Activated CD8-positive, alpha-beta memory T cell treated with anti-CD3 and anti-CD28 coated beads, Interleukin-2, amount 50 U/mL, for 1 hour (primary cell): ENCODE data around the gene U2AF1.
"Not testable (repeated sequence)": the region's sequence is repeated elsewhere in the genome, so short reads cannot be mapped to it uniquely, and the experiment has no call there.

Experiments used
- DNase-seq: peaks from one replicate; pipeline ENCODE4 v3.0.0-alpha.2; 2020; ENCODE audit errors: extremely low read depth

Gene U2AF1, protein sequence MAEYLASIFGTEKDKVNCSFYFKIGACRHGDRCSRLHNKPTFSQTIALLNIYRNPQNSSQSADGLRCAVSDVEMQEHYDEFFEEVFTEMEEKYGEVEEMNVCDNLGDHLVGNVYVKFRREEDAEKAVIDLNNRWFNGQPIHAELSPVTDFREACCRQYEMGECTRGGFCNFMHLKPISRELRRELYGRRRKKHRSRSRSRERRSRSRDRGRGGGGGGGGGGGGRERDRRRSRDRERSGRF

DNA sequence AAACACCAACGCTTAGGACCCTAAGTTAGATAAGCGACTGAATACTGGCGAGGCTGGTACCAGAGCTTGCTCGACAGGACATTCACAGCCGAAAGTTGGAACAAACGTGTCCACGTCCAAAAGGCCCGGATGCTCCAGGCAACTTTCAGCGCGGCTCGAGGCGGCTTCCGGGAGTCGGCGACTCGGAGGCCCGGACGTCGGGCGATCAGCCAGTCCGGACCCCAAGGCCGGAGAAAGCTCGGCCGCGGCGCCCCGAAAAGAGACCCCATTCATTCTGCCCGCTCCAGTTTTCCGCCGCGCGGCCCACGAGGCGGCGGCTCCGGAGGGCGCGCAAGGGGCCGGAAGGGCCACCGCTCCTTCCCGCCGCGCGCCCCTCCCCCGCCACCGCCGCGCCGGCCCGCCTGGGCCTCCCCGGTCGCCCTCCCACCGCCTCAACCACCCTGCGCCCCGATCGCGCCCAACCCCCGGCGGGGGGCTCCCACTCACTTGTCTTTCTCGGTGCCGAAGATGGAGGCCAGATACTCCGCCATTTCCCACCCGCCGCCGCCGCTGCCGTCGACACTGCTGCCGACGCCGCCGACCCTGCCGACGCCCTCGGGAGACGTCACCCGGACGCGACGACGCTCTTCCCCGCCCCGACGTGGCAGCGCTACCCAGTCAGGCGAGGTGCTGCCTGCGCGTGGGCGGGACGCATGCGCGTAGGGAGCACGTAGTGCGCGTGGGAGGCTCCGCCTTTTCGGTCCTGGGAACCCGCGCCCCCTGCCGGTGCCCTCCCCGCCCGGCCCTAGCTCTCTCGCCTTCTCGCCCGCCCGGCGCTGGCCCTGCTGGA is at the start of gene U2AF1:
Gene U2AF1 (minus strand): TSS at position 606 of the 829 bp plus-strand sequence. CDS start 76 bp downstream, at position 530.
- DNase-seq, result not testable (repeated sequence)

DNA sequence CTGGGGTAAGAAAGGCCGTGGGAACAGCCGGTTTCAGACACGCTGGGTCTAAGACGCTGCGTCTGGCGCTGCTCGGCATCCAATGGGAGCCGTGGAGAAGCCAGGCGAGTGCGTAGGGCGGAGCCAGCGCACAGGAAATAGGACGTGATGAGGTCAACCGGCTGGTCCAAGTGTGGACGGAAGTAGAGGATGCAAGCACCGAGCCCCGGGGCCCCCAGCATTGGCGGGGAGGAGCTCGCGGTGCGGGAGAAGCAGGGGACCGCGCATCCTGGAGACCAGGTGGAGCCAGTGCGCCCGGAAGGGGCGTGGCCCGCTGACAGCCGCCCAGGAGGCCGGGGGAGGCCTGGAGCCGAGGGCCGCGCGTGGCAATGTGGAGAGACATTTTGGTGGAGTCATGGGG is 46.2 kb upstream of the U2AF1 start:
- not testable (repeated sequence) for DNase-seq

GRCh38 chr21:43149344-43149743 is 42.0 kb upstream of the U2AF1 start:
- DNase-seq, result not testable (repeated sequence)

GRCh38 chr21:43147999-43148398 is 40.6 kb upstream of the U2AF1 start:
- not testable (repeated sequence) for DNase-seq

DNA sequence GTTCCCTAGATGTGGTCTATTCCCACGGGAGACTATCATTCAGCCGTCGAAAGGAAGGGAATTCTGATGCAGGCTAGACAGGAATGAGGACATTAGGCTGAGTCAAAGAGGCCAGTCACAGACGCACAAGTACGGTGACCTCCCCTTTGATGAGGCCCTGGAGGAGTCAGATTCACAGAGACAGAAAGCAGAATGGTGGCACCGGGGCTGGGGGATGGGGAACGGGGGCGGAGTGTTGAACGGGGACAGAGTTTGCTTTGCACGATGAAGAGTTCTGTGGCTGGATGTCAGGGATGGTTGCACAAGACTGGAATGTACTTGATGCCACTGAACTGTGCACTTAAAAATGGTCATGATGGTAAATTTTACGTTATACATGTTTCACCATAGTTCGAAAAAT is 39.3 kb upstream of the U2AF1 start:
- DNase-seq, result not testable (repeated sequence)

- not testable (repeated sequence) for DNase-seq
These were observed 34.0 kb upstream of the U2AF1 start for GRCh38 chr21:43141407-43141806.

- not testable (repeated sequence) for DNase-seq
These were observed 31.6 kb upstream of the U2AF1 start for GRCh38 chr21:43138944-43139343.

DNA sequence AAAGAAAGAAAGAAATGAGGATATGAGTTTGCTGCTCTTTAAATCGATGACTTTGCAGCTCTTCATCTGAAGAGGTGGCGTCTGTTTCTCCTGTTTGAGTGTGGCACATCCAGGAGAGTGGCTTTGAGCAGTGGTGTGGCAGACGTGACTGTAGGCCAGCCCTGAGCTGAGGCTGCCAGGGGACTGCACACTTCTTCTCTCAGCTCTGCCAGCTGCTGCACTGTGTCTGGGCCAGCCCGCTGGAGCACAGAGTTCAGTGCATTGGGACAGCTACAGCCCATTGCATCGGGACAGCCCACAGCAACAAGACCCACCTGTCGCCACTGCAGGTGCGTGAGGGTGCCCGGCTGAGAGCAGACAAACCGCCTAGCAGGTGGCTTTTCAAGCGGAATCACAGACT is 27.1 kb upstream of the U2AF1 start:
- not testable (repeated sequence) for DNase-seq

GRCh38 chr21:43130094-43130493 is 22.7 kb upstream of the U2AF1 start:
- DNase-seq, result not testable (repeated sequence)

GRCh38 chr21:43115956-43116355 is 8.6 kb upstream of the U2AF1 start:
- DNase-seq, result not testable (repeated sequence)

DNA sequence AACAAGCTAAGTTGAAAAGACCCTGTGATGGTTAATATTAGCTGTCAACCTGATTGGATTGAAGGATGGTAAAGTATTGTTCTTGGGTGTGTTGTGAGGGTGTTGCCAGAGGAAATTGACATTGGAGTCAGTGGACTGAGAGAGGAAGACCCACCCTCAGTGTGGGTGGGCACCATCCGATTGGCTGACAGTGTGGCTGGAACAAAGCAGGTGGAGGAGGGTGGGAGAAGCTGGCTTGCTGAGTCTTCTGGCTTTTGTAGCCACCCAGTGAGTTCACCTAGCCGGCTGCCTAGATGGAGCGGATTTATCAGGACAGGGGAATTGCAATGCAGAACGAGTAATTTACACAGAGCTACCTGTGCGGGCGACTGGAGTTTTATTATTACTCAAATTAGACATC is 7.1 kb upstream of the U2AF1 start:
- DNase-seq, result not testable (repeated sequence)

- not testable (repeated sequence) for DNase-seq
These were observed 1.6 kb upstream of the U2AF1 start for GRCh38 chr21:43109006-43109405.

DNA sequence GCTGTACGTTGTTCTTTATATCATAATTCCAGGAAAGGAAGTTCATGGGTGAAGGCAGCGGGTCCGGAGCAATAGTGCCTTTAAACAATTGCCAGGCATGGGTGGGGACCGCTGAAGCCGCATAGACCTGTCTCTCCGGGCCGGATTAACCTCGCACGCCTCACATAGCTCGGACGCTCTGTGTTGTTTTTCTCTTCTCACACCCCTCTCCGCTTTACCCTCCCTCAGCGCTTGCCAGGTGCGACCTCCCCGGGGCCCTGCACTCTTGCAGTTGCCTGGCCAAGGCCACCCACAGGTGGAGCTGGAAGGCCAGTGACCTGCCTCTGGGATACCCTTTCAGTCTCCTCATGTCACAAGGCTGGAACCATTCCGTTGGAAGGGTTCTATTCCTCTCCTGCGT is 807 bp upstream of the U2AF1 start:
- DNase-seq, result not testable (repeated sequence)

DNA sequence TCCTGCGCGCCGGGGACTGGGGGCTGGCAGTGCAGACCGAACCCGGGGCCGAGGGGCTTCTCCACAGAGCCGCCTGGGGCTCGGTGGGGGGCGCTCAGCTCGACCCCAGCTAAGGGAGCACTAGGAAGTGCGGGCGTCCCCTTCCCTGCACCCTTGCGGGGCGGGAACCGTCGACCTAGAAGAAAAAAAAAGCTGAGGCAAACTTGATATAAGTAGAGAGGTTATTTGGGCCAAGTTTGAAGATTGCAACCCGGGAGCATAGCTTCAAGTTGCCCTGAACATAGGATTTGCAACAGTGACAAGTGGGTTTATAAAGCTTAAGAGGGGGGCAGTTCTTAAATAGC is 396 bp upstream of the U2AF1 start:
- not testable (repeated sequence) for DNase-seq

- not testable (repeated sequence) for DNase-seq
These were observed 2.7 kb downstream of the U2AF1 start for GRCh38 chr21:43104642-43105041.

GRCh38 chr21:43102281-43102680 is 5.1 kb downstream of the U2AF1 start:
- DNase-seq, result not testable (repeated sequence)

DNA sequence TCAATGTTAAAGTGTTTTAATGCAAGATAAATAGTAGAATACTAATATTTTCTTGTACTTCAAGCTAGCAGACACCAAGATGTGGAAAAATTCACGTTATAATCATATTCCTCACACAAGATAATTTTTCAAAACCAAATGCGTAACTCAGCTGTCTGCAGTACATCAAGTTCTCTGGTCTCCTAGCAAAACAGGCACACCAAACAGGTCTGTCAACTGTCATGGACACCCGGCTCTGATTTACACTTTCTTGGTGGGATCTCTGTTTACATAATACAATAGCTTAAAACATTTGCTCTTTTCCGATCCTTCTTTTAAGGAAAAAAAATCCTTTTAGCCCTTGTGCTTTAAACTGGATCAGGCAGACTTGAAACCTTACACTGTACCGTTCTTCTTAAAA is 5.7 kb downstream of the U2AF1 start:
- not testable (repeated sequence) for DNase-seq

DNA sequence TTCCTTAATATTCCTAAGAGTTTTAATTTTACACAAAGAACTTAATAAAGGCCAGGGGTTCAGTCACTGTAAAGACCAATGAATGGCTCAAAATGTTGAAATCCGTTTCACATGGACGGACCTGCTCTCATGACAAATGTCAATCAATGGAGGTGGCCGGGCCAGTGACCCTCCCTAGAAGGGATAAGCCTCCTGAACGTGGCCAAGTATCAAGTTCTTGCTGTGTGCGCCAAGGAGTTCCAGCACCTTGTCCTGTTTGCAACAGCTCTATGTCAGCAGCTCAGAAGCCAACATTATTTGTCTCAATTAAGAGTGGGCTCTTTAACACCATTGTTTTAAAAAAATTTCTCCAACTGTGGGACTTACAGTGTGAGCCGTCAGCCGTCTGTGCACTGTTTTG is 6.4 kb downstream of the U2AF1 start:
- DNase-seq, result not testable (repeated sequence)

DNA sequence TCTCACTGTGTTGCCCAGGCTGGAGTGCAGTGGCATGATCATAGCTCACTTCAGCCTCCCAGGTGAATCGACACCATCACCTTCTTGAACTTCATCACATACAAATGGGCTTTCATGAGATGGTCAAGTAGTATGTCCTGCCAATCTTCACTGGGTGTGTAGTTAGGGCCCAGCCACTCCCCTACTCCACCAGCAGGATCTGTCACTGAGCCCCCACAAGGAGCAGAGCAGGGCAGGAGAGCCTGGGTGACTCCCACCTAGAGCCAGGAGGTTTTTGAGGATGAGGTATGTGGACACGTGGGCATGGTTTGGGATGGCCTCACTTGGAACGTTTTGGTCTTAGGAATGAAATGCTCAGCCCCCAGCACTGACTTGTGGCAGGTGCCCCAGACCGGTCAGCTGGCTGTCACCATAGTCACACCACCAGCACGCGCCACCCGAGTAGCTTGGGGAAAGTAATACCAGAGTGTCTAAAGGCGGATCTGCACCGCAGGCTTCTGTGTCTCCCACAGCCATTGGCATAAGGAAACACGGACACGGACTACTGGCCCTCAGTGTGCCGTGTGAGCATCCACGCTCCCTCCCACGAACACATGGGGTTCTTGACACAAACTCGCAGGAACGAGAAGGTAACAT is 15.3 kb downstream of the U2AF1 start:
- DNase-seq, result not testable (repeated sequence)

- DNase-seq, result not testable (repeated sequence)
These were observed 16.4 kb downstream of the U2AF1 start for GRCh38 chr21:43090947-43091346.

DNA sequence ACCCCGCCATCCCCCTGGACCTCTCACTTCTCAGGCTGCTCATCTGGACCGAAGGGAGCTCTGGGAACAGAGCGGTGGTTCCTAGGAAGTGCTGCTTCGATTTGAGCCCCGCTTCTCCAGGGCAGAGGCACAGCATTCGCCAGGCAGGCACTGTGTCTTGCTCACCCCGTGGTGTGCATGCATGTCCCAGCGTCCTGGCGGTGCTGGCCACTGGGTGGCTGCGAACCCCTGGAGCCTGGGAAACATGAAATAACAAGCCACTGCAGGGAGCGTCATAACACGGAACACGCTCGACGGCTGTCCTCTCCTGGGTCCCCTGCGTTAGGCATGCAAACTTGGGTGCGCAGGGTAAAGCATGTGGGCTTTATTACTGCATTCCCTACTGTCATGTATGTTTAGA is 17.9 kb downstream of the U2AF1 start:
- not testable (repeated sequence) for DNase-seq

DNA sequence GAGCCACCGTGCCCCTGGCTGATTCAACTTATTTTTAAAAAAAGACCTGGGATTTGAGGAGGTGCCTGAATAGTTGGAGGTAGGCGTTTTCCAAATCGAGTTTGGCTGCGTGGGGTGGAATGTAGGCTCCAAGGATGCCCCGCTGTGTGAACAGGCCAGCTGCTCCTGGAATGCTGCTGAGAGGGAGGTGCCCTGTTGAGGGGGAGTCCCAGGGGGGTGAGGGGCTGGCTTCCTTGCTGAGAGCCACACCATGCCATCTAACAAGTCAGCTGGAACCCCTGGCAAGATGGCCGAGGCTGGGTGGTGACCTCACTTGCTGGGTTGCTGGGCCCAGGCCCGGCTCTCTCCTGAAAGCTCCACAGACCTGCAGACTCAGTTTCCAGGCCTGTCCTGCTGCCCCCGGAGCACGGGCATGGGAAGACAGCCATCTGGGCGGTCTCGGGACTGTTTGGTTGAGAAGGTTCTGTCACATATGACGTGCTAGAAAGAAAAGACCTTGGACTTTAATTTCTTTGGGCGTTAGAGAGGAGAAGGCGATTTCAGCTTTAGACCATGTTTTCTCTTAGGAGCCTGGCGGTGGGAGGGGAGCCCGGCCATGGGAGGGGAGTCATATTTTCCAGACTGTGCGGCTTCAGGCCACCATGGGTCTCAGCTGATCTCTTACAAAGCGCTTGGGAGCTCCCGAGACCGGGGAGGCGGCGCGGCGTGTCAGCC is 24.6 kb downstream of the U2AF1 start:
- not testable (repeated sequence) for DNase-seq
